ENCODE measurements around the gene GPM6B. TPM values are rescaled to one million over a fixed set of nuclear protein-coding genes. Genes with fewer than 3 reads are reported as not detected.

GPM6B gene
- total RNA-seq, 1 experiment from 2014 or later = 0.51 TPM

DNA sequence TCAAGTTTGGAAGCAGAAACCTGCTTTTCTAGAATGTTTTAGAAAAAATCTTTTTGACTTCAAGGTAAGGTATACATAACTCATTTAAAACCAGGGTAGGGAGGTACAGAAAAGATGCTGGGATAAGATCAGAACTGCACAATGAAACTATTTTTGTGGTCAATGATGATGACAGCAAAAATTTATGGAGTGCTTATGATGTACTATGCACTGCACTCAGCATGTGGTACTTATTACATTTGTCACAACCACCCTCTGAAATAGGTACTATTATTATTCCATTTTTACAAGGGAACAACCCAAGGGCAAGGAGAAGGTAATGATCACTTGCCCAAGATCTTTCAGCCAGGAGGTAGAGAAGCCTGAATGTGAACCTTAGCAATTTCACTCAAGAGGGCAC is 8.0 kb downstream of the GPM6B start:
- ATAC-seq (no peak), DNase-seq (no peak)
- H2AFZ ChIP-seq (ENCODE audit: low read length) = no peak overlapping the region
- H3K9me3 ChIP-seq (ENCODE audit: low read length) = no peaks in the 10 kb centered on the region
- no peak overlapping the region for H3K9ac ChIP-seq (ENCODE audit: low read length)
- H4K20me1 ChIP-seq (ENCODE audit: low read length) = no peaks in the 10 kb centered on the region
- BruUV-seq (replicated peaks) = no TSS peak
- H3K4me2 ChIP-seq (ENCODE audit: low read length) = no peak overlapping the region
- no peaks in the 10 kb centered on the region for H3F3A ChIP-seq (ENCODE audit: low read length, unreplicated experiment)
- H3K79me2 ChIP-seq (ENCODE audit: low read length) = no peaks in the 10 kb centered on the region
- H3K4me3 ChIP-seq (ENCODE audit: low read length) = no peak overlapping the region
- ChIA-PET CTCF (no interaction called here), POLR2A (ENCODE audit: unreplicated experiment) (no interaction called here)
- intact Hi-C loops (cut with micrococcal nuclease) = no loop called here
- H3K9me2 ChIP-seq (replicated peaks; ENCODE audit: low read length) = no peaks in the 10 kb centered on the region
- H3K4me1 ChIP-seq (ENCODE audit: insufficient read depth, low read length) = no peaks in the 10 kb centered on the region
- TF ChIP-seq EZH2phosphoT487 (IDR thresholded peaks at IDR 0.05; ENCODE audit: borderline replicate concordance, low read length) = no peak
- TF ChIP-seq EZH2 (IDR thresholded peaks at IDR 0.05; ENCODE audit: low read length, unreplicated experiment) = no peak
- TF ChIP-seq, protein P1, sequence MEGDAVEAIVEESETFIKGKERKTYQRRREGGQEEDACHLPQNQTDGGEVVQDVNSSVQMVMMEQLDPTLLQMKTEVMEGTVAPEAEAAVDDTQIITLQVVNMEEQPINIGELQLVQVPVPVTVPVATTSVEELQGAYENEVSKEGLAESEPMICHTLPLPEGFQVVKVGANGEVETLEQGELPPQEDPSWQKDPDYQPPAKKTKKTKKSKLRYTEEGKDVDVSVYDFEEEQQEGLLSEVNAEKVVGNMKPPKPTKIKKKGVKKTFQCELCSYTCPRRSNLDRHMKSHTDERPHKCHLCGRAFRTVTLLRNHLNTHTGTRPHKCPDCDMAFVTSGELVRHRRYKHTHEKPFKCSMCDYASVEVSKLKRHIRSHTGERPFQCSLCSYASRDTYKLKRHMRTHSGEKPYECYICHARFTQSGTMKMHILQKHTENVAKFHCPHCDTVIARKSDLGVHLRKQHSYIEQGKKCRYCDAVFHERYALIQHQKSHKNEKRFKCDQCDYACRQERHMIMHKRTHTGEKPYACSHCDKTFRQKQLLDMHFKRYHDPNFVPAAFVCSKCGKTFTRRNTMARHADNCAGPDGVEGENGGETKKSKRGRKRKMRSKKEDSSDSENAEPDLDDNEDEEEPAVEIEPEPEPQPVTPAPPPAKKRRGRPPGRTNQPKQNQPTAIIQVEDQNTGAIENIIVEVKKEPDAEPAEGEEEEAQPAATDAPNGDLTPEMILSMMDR (conservative IDR thresholded peaks at IDR 0.05; ENCODE audit: low read depth, low read length) = no peak
- H3K36me3 ChIP-seq (ENCODE audit: low read depth, low read length) = no peaks in the 10 kb centered on the region
- H3K27me3 ChIP-seq (ENCODE audit: low read length) = peaks cover 40% of the 10 kb centered on the region
- no peak overlapping the region for H3K27ac ChIP-seq (ENCODE audit: low read length)

DNA sequence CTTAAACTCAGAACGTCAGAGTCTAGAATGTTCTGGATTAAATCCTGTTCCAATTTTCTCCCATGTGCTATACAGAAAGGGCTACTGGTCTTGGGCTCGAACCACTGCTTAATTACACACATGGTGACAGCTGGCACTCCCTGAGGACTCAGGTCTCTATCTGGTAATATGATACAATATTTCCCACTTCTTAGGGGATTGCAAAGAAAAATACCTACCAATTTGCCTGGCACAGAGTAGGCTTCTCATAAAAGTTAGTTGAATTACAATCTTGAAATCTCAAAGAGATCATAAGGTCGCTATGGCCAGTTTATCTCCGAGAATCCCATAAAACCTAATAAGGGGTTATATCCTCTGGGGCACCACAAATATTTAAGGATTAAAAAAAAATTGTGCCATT is 8.6 kb downstream of the GPM6B start:
- peaks cover 34% of the 10 kb centered on the region for H3K27me3 ChIP-seq (ENCODE audit: low read length)
- H3K9me3 ChIP-seq (ENCODE audit: low read length) = no peaks in the 10 kb centered on the region
- H3K4me1 ChIP-seq (ENCODE audit: insufficient read depth, low read length) = no peaks in the 10 kb centered on the region
- no peaks in the 10 kb centered on the region for H3K79me2 ChIP-seq (ENCODE audit: low read length)
- H3K9me2 ChIP-seq (replicated peaks; ENCODE audit: low read length) = no peaks in the 10 kb centered on the region
- H2AFZ ChIP-seq (ENCODE audit: low read length) = no peak overlapping the region
- intact Hi-C loops (cut with micrococcal nuclease) = no loop called here
- ATAC-seq (no peak), DNase-seq (no peak)
- no peak overlapping the region for H3K27ac ChIP-seq (ENCODE audit: low read length)
- TF ChIP-seq EZH2phosphoT487 (IDR thresholded peaks at IDR 0.05; ENCODE audit: borderline replicate concordance, low read length) = no peak
- no peak for TF ChIP-seq EZH2 (IDR thresholded peaks at IDR 0.05; ENCODE audit: low read length, unreplicated experiment)
- TF ChIP-seq, protein P1 (conservative IDR thresholded peaks at IDR 0.05; ENCODE audit: low read depth, low read length) = no peak
- H3K4me3 ChIP-seq (ENCODE audit: low read length) = no peak overlapping the region
- H3K9ac ChIP-seq (ENCODE audit: low read length) = no peak overlapping the region
- CTCF ChIA-PET = no interaction called here
- no peak overlapping the region for H3K4me2 ChIP-seq (ENCODE audit: low read length)
- no peaks in the 10 kb centered on the region for H4K20me1 ChIP-seq (ENCODE audit: low read length)
- no peaks in the 10 kb centered on the region for H3F3A ChIP-seq (ENCODE audit: low read length, unreplicated experiment)
- no peaks in the 10 kb centered on the region for H3K36me3 ChIP-seq (ENCODE audit: low read depth, low read length)
- POLR2A ChIA-PET (ENCODE audit: unreplicated experiment) = no interaction called here
- BruUV-seq (replicated peaks) = no TSS peak

DNA sequence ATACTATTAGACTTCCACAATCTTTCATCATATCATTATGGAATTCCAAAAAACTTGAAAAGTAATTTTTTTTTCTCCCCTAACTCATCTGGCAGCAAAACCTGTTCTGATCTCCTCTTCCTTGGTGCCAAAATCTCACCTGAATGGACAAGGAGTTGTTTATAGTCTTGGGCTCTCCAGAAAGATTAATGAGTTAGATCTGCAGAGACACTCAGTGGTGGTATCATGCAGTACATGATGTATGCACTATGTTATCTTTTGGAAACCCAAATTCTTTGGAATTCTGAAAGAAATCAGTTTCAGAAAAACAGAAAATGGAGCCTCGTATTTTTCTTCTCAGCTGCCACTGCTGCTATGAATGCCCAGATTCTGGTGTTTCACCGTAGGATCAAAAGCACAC is 11.7 kb downstream of the GPM6B start:
- DNase-seq (no peak), ATAC-seq (no peak)
- ChIA-PET POLR2A (ENCODE audit: unreplicated experiment) (no interaction called here), CTCF (no interaction called here)
- Histone ChIP-seq H3F3A (ENCODE audit: low read length, unreplicated experiment) (no peaks in the 10 kb centered on the region), H3K27ac (ENCODE audit: low read length) (no peak overlapping the region), H3K27me3 (ENCODE audit: low read length) (peaks cover 21% of the 10 kb centered on the region; the same call in 1 of the 2 replicates), H2AFZ (ENCODE audit: low read length) (no peak overlapping the region), H3K4me2 (ENCODE audit: low read length) (no peak overlapping the region), H3K9me3 (ENCODE audit: low read length) (no peaks in the 10 kb centered on the region), H3K9me2 (replicated peaks; ENCODE audit: low read length) (no peaks in the 10 kb centered on the region), H3K79me2 (ENCODE audit: low read length) (no peaks in the 10 kb centered on the region), H3K36me3 (ENCODE audit: low read depth, low read length) (no peaks in the 10 kb centered on the region), H4K20me1 (ENCODE audit: low read length) (no peaks in the 10 kb centered on the region), H3K4me3 (ENCODE audit: low read length) (no peak overlapping the region), H3K9ac (ENCODE audit: low read length) (no peak overlapping the region), H3K4me1 (ENCODE audit: insufficient read depth, low read length) (no peaks in the 10 kb centered on the region)
- intact Hi-C loops (cut with micrococcal nuclease) = no loop called here
- no TSS peak for BruUV-seq (replicated peaks)
- TF ChIP-seq, protein P1 (conservative IDR thresholded peaks at IDR 0.05; ENCODE audit: low read depth, low read length) = no peak
- TF ChIP-seq EZH2phosphoT487 (IDR thresholded peaks at IDR 0.05; ENCODE audit: borderline replicate concordance, low read length) (no peak), EZH2 (IDR thresholded peaks at IDR 0.05; ENCODE audit: low read length, unreplicated experiment) (no peak)
